Stimulated activated CD4-positive, alpha-beta T cell treated with anti-CD3 and anti-CD28 coated beads, Interleukin-12 subunit alpha, Interleukin-12 subunit beta, amount 100 ng/mL, for 4 hours (primary cell): Measurements from ENCODE around the gene ALDH5A1.

Experiments
- DNase-seq: peaks from one replicate; pipeline ENCODE4 v3.0.0-alpha.2; 2020

Gene ALDH5A1

GRCh38 chr6:24494821-24495795 is at the start of gene ALDH5A1:
Gene ALDH5A1, plus strand, starts transcription at chr6:24494969. Its CDS starts 28 bp downstream, at chr6:24494997.
- DNase-seq, result peak; percentile 76

GRCh38 chr6:24445704-24446103 is 49.1 kb upstream of the ALDH5A1 start:
- DNase-seq, result no peak

- no peak for DNase-seq
These were observed 48.1 kb upstream of the ALDH5A1 start for GRCh38 chr6:24446670-24447069.

- DNase-seq, result no peak
These were observed 46.4 kb upstream of the ALDH5A1 start for GRCh38 chr6:24448396-24448795.

DNA sequence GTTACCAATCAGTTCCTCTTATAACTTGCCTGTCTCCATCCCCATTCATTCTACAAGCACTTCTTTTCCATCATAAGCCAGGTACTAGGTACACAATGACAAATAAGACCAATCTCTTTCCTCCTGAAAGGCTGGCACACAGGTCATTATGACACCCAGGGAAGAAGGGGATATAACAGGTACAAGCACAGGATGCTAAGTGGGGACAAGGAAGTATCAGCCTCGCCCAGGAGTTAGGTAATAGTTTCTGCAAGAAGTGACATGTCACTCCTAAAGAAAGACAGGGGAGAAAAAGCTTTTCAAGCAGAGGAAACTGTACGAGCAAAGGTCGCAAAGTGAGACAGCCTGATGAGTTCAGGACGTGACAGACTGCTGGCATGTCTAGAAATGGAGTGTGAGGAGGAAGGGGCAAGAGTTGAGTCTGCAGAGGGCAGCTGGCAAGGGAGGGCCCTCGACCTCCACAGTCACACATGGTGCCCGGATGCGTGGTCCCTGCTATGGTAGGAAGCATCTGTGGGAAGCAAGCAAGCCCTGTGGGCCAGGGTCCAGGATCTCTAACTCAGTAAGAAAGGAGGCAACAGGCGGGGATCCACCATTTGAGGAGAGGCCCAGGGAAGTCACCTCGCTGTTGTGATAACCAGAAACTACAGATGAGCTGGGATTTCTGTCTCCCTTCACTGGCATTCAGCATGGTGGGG is 45.8 kb upstream of the ALDH5A1 start:
- DNase-seq, result no peak

DNA sequence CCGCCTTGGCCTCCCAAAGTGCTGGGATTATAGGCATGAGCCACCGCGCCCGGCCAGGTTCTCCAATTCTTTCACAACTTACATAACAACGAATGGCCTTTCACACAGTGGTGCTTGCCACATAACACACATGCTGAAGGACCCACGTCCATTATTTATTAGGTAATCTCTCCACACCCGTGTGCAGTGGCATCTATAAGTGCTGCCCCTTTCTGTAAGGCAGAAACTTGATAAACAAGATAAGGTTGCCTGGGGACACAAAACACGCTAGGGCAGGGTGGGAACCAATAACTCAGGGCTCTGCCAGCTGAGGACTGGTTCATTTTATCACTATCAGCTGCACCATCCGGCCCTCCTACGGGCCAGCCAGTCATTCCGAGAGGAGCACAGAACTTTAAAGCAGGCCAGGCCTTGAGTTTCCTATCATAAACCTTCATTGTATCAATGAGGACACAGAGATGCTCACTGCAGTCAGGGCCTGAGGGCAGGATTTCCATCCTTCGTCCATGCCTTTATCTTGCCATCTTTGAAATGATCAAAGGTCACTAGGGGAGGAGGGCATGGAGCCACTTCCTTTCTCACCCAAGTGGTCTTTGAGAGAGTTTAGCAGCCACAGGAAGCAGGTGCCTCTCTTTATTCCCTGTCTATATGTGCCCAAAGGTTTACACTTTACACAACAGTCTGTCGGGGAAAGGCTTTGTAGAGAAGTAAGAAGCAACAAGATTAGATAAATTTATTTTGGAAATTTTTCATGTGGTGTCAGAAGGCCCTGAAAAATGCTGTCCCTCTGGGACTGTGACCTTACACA is 43.0 kb upstream of the ALDH5A1 start:
- DNase-seq, result no peak

DNA sequence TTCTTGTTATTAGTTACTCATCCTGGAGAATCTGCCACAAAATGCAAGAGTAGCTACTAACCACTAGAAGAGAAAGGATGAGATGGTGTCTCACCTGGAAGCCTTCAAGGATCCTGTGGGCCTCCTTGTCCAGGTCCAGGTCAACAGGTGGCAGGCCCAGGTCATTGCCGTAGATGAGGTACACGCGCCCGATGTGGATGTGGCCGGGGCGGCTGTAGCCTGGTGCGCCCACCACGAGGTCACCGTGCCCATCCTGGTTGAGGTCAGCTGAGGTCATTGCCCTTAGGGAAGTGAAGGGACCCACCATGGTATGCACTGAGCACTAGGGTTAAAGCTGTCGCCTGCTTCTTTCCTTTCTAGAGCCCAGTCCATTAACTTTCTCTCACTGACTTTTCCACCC is 40.8 kb upstream of the ALDH5A1 start:
- DNase-seq, result no peak

DNA sequence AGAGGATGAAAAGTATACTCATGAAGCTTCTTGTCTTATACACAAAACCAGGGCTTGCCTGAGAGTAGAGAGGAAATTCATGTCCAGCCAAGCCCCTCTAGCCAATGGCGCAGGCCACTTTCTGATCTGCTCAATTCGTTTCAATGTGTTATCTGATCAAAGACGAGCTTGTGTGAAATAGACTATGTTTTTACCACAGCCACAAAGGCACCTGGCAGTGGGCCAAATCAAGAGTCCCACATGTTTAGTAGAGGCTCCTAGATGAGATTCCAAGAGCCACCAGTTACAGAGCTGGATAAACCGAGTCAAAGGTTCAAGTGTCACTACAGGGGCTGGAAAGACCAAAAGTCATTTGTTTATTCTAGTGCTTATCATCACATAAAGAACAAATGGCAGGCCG is 40.3 kb upstream of the ALDH5A1 start:
- no peak for DNase-seq

DNA sequence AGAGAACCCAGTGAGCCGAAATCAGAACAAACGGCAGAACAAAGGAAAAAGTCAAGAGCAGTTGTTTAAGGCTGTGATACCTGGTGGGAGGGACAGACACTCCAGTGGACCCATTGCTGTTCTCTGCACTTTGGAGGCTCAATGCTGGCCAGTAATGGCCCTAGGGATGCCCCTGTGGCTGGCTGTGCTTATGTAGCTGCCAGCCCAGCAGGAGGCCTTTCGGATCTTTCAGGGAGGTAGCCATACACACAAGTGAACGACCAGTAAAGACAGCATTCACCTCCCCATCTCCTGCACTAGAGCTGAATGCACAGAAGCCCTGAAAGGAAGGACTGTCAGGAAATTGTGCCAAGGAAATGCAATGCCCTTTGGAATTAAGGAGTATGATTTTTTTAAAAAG is 39.7 kb upstream of the ALDH5A1 start:
- DNase-seq, result no peak

- DNase-seq, result no peak
These were observed 36.6 kb upstream of the ALDH5A1 start for GRCh38 chr6:24458134-24458533.

GRCh38 chr6:24458941-24459340 is 35.8 kb upstream of the ALDH5A1 start:
- no peak for DNase-seq

- DNase-seq, result no peak
These were observed 33.8 kb upstream of the ALDH5A1 start for GRCh38 chr6:24460966-24461365.

DNA sequence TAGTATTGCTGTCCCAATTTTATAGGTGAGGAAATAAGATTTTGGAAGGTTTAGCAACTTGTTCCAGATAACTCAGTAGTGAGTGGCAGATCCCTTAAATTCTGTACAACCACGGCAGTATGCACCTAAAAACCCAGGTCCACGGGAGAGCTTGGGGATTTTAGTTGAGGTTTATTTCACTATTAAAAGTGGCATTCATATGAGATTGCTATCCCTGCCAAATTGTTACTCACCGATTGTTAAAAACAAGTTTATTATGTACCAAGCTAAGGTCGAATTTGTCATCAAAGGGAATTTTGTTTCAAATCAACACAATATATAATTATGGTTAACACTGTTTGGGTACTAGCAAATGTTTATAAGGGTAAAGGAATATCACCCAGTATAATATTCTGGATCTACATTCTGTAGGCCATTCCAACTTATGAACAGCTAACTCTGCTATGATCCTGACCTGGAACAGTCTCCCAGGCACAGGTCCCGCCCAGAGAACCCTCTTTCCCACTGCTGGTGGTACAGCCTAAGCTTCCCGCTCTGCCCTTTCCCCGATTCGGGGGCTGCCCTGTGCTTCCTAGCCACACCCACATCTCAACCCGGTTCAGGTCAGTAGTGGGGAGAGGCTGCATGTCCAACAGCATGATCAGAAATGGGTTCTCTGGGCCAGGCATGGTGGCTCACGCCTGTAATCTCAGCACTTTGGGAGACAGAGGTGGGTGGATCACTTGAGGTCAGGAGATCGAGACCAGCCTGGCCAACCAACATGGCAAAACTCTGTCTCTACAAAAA is 30.3 kb upstream of the ALDH5A1 start:
- no peak for DNase-seq

- no peak for DNase-seq
These were observed 25.0 kb upstream of the ALDH5A1 start for GRCh38 chr6:24469811-24470210.

- no peak for DNase-seq
These were observed 22.6 kb upstream of the ALDH5A1 start for GRCh38 chr6:24472181-24472580.

- no peak for DNase-seq
These were observed 18.1 kb upstream of the ALDH5A1 start for GRCh38 chr6:24476631-24477030.

GRCh38 chr6:24477070-24477469 is 17.7 kb upstream of the ALDH5A1 start:
- DNase-seq, result no peak

DNA sequence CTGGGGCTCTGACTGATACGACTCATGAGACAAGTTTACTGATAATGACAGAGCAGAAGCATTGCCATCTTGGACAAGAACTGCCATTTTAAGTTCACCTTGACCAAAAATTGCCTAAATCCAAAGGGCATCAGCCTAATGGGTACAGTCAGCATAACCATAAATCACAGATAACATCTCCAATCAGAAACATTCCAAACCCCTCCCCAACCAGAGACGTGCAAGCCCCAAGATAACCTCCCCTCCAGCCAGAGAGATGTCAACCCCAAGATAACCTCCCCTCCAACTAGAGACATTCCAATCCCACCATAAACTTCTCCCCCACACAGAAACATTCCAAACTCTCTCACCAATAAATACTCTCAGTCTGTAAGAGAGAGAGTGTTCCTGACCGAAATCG is 15.9 kb upstream of the ALDH5A1 start:
- no peak for DNase-seq

DNA sequence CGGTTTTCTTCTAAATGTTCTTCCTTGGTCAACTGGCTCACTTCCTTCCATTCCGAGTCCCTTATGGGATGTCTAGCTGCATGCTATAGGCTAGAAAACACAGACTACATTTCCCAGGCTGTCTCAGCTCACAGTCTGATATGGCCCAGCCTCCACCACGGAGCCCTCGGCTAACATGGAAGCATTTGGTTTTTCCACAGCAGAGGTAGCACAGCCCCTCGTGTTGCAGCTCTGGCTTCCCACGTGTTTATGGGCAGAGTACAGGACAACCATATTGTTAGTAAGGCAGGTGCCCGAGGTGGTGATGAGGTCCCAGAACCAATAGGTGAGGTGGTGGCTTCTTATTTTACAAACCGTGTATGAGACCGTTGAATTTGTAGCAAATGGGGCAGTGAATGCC is 14.1 kb upstream of the ALDH5A1 start:
- DNase-seq, result no peak

- no peak for DNase-seq
These were observed 13.3 kb upstream of the ALDH5A1 start for GRCh38 chr6:24481449-24481848.

DNA sequence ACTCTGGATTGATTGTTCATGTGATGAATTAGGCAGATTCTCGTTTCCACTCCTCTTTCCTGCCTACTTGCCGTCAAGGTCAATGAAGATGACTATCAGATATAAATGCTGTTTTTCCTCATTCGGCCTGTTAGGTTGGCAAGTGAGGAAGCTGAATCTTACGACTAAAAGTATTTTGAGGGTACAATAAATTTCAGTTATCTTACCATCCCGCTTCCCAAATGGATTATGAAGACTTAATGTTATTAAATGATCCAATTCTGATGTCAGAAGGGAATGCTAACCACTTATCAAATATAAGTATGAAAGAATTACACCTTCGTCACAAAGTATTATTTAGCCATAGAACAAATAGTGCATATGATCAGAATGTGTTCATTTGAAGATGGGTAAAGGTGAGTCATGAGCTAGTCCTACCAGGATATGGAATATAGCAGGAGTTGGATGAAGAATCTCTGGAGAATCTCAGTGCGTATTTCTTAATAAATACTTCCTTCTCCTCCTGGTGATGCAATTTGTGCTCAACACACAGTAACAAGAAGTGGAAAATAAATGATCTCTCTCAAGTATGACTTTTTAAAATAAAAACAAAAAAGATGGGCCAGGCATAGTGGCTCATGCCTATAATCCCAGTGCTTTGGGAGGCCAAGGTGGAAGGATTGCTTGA is 10.0 kb upstream of the ALDH5A1 start:
- DNase-seq, result no peak

GRCh38 chr6:24486065-24486464 is 8.7 kb upstream of the ALDH5A1 start:
- no peak for DNase-seq
